Esophagus muscularis mucosa (tissue), 4 donors: ENCODE data around the gene SPNS3.

ENCODE experiments used
- CTCF ChIP-seq, 3 experiments: fragments of 200-600 bp in 2 of 3; fragments of 450-650 bp in 1 of 3; sonication (generic) in 2 of 3; IDR thresholded peaks; one replicate each; pipeline ENCODE4 v1.5.1; 2017 to 2019; ENCODE audit warnings: antibody characterized with exemption in 3 of 3, mild to moderate bottlenecking in 2 of 3, moderate library complexity in 1 of 3
- EP300 ChIP-seq: sonication (generic); formaldehyde crosslinking; IDR thresholded peaks from one replicate; pipeline ENCODE4 v1.6.1; 2017; ENCODE audit warnings: antibody characterized with exemption
- POLR2A ChIP-seq: fragments of 450-650 bp; IDR thresholded peaks from one replicate; pipeline ENCODE4 v1.6.1; 2017; ENCODE audit warnings: antibody characterized with exemption, moderate library complexity, mild to moderate bottlenecking, low read depth
- POLR2AphosphoS5 ChIP-seq, 2 donors: sonication (generic); formaldehyde crosslinking; IDR thresholded peaks; one replicate each; pipeline ENCODE4 v1.6.1; 2017; ENCODE audit warnings: antibody characterized with exemption in 2 of 2

DNA sequence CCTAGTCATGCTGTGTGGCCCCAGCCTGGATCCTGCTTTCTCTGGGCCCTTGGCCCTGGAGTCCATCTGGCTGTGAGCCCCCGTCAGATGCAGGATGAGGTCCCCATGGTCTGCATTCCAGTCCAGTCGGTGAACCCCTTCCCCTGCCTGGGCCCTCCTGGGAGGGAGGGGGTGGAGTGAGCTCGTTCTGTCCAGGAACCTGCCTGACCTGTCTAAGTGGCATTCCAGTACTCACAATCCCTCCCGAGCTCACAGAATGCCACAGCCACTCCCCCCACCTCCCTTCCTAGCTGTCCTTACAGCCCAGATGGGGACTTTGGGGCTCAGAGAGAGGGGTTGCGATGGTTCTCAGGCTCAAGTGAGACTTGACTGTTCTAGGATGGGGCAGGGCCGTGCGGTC, 80.5 kb downstream of the SPNS3 start:
- no peak for TF ChIP-seq CTCF (IDR thresholded peaks at IDR 0.05)
- TF ChIP-seq POLR2A: no peak
- TF ChIP-seq EP300: no peak
- TF ChIP-seq POLR2AphosphoS5 (IDR thresholded peaks at IDR 0.05): no peak
